HG03135 (cell line): ENCODE results near the gene DYNLRB1.

Source experiments
- ATAC-seq: cut with Tn5 transposase; IDR thresholded peaks from one replicate; pipeline ENCODE4 v1.9.1; 2021; ENCODE audit warnings: mild to moderate bottlenecking, moderate library complexity; ENCODE audit not compliant: unreplicated experiment

The DYNLRB1 gene

GRCh38 chr20:34575756-34576155, 59.5 kb downstream of the DYNLRB1 start:
- no peak for ATAC-seq

GRCh38 chr20:34577061-34577460, 60.8 kb downstream of the DYNLRB1 start:
- no peak for ATAC-seq

GRCh38 chr20:34578025-34578424, 61.8 kb downstream of the DYNLRB1 start:
- no peak for ATAC-seq

GRCh38 chr20:34578521-34578920, 62.3 kb downstream of the DYNLRB1 start:
- ATAC-seq: no peak

- ATAC-seq: no peak
Measured at GRCh38 chr20:34579191-34579978, 63.2 kb downstream of the DYNLRB1 start.

DNA sequence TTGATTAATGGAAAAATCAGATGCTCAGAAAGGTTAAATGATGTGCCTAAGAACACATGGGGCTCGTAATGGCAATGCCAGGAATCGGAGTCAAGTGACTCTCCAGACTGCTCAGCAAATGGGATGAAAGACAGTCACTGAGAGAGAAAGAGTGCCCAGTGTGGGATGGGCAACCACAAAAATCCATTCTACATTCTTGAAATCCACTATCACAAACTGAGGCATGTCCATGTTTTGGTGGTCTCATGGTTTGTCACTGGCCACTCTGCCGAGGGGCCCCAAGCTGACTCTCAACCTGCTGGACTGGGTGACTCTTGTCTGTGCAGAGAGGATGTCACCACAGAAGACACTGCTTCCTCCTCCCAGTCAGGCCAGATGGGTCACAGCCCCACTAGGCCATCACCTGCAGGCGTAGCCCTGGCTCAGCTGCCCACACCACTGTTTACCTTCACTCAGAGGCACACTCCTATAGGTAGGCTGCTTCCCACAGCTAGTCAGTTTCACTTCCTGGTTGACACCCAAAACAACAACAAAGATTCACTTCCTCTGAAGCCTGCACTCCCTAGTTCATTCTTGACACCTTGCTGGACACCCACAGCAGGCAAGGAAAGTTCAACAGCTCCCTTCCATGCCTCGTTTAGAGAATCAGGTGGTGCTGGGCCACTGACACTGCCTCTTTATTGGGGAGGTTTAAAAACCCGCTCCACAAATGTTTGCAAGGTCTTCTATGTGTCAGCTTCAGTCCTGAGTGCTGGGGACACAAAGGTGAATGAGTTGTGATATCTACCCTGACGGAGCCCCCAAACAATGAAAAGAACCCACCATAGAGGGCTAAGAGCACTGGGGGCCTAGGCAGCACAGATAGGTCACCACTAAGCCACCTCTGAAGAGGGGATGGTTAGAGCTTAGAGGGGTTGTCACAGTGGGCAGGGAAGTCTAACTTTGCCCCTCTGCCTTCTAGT, 64.0 kb downstream of the DYNLRB1 start:
- peak; percentile 72 for ATAC-seq

DNA sequence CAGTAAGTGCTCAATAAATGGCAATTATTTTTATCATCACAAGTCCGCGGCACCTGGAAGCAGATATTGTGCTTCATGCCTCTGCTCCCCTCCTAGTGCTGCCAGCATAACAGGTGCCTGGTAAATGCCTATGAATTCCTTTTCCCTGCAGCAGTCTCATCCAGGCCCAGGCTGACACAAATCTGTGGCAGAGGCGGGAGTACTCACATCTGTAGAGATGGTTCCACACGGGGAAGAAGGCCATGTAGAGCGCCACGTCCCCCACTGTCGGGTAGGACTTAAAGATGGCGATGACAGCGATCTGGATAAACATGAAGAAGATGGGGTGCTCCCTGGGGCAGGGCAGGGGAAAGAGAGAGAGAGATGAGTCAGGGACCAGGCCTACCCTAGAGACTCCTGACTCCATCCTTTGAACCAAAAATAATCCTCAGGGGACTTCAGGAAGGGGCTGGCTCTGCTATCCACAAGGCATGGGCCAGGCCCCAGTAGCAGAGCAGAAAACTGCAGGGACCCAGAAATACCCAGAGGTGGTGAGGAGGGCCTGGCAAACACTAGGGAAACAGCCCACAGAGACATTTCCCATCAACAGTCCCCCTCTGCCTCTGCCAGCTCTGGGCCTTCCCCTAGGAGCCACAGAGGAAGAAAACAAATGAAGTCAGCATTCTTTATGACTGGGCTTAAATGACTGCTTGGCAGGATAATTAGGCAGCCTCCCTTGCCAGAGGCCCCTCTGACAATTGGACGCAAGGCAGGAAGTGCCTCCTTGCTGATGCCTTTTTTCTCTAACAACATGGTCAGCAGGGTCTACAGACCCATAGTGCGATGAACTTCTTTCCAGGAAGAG, 65.3 kb downstream of the DYNLRB1 start:
- ATAC-seq: no peak

GRCh38 chr20:34582221-34582620, 66.0 kb downstream of the DYNLRB1 start:
- ATAC-seq: no peak

GRCh38 chr20:34582911-34583310, 66.7 kb downstream of the DYNLRB1 start:
- ATAC-seq: no peak

- no peak for ATAC-seq
Measured at GRCh38 chr20:34583544-34583943, 67.3 kb downstream of the DYNLRB1 start.

DNA sequence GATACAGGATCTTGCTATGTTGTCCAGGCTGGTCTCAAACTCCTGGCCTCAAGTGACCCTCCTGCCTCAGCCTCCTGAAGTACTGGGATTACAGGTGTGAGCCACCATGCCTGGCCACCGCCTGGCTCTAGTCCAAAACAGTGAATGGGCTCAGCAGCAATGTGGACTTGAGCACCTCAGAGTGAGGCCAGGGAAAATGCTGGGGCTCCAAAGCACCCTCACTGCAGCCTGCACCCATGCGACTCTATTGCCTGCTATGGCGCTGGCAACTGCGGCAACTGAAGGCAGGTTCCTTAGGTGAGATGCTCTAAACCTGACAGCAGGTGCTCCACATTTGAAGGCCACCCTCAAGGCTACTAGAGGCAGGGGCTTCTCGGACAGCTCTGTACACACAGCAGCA, 68.8 kb downstream of the DYNLRB1 start:
- ATAC-seq: no peak

GRCh38 chr20:34586488-34587163, 70.4 kb downstream of the DYNLRB1 start:
- no peak for ATAC-seq
